Astrocyte of the spinal cord (primary cell): Measurements from ENCODE around the gene SMYD3.

Experiments used
- DNase-seq: peaks from one replicate; pipeline ENCODE4 v3.0.0; 2011; ENCODE audit warnings: low read depth, low spot score
- H3K4me3 ChIP-seq: 2 replicates; pipeline ENCODE4 v1.5.1; 2011; ENCODE audit warnings: low read depth, mild to moderate bottlenecking, low read length, moderate library complexity
- in situ Hi-C: cut with HindIII; loops from 2 replicates; pipeline ENCODE4 v1.10.0; 2017; ENCODE audit warnings: low sequenced_read_pairs
- TF ChIP-seq, protein P1 (sequence below): IDR thresholded peaks from 2 replicates; pipeline ENCODE4 v1.5.1; 2012; ENCODE audit warnings: low read depth, mild to moderate bottlenecking, low read length, inconsistent platforms

The SMYD3 gene

DNA sequence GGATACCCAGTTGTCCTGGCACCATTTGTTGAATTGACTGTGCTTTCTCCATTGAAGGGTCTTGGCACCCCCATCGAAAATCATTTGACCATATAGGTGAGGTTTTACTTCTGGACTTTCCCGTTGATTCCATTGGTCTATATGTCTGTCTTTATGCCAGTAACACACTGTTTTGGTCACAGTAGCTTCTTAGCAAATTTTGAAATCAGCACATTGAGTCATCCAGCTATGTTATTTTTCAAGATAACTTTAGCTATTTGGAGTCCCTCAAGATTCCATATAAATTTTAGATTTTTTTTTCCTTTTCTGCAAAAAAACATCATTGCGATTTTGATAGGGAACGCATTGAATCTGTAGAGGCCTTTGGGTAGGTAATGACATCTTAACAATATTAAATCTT, 235.6 kb downstream of the SMYD3 start:
- no peak overlapping the region for H3K4me3 ChIP-seq
- in situ Hi-C loops: no loop called here
- DNase-seq: no peak
- TF ChIP-seq, protein P1, sequence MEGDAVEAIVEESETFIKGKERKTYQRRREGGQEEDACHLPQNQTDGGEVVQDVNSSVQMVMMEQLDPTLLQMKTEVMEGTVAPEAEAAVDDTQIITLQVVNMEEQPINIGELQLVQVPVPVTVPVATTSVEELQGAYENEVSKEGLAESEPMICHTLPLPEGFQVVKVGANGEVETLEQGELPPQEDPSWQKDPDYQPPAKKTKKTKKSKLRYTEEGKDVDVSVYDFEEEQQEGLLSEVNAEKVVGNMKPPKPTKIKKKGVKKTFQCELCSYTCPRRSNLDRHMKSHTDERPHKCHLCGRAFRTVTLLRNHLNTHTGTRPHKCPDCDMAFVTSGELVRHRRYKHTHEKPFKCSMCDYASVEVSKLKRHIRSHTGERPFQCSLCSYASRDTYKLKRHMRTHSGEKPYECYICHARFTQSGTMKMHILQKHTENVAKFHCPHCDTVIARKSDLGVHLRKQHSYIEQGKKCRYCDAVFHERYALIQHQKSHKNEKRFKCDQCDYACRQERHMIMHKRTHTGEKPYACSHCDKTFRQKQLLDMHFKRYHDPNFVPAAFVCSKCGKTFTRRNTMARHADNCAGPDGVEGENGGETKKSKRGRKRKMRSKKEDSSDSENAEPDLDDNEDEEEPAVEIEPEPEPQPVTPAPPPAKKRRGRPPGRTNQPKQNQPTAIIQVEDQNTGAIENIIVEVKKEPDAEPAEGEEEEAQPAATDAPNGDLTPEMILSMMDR: no peak

DNA sequence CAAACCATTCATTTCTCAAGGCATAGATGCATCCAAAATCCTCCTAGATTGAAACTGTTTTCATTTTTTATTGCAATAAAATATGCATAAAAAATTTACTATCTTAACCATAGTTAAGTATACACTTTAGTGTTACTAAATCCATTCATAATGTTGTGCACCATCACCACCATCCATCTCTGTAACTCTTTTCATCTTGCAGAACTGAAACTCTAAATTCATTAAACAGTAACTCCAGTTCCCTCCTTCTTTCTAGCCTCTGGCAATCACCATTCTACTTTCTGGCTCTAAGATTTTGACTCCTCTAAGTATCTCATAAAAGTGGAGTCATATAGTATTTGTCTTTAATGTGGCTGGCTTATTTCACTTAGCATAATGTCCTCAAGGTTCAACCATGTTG, 236.8 kb downstream of the SMYD3 start:
- no peak overlapping the region for H3K4me3 ChIP-seq
- no peak for DNase-seq
- TF ChIP-seq, protein P1: no peak
- in situ Hi-C loops: no loop called here

DNA sequence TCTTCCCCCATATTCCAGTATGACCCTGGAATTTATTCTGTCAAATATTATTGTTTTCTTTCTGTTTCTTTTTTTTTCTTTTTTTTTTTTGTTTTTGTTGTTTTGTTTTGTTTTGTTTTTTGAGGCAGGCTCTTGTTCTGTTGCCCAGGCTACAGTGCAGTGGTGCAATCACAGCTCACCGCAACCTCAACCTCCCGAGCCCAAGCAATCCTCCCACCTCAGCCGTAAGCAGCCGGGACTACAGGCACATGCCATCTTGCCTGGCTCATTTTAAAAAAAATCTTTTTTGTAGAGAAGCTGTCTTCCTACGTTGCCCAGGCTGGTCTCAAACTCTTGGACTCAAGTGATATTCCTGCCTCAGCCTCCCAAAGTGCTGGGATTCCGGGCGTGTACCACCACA, 237.6 kb downstream of the SMYD3 start:
- TF ChIP-seq, protein P1: no peak
- in situ Hi-C loops: no loop called here
- no peak overlapping the region for H3K4me3 ChIP-seq
- DNase-seq: no peak

DNA sequence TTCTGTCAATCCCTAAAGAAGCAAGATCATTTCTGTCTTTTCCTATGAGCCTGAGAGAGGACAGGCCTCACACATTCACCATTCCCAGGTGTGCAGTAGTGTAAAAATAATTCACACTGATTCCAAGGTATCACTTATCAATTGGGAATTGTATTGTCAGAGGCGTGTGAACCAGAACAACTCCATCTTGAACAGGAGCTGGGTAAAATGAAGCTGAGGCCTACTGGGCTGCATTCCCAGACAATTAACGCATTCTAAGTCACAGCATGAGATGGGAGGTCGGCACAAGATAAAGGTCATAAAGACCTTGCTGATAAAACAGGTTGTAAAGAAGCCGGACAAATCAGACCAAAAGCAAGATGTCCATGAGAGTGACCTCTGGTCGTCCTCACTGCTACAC, 239.2 kb downstream of the SMYD3 start:
- no peak overlapping the region for H3K4me3 ChIP-seq
- in situ Hi-C loops: no loop called here
- no peak for DNase-seq
- TF ChIP-seq, protein P1: no peak

DNA sequence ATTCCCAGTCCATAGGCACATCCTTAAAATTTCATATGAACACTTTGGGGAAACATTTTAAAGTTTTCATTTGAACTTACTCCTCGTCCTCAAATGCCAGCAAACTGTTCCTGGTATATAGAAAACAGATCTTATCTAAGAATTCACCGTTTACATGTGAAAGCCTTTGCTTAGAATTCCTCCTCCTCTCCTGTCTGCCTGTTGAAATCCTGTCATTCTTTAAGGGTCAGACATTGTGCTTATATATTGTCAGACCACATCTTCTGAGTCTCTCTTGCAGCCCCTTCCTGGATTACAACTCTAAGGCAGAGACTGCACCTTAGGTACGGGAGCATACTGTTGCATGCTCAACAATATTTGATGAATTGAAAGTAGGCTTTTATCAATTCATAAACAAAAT, 239.7 kb downstream of the SMYD3 start:
- H3K4me3 ChIP-seq: no peak overlapping the region
- TF ChIP-seq, protein P1: no peak
- in situ Hi-C loops: no loop called here
- no peak for DNase-seq

GRCh38 chr1:246265481-246265880, 241.6 kb downstream of the SMYD3 start:
- TF ChIP-seq, protein P1: no peak
- H3K4me3 ChIP-seq: no peak overlapping the region
- no peak for DNase-seq
- in situ Hi-C loops: no loop called here

GRCh38 chr1:246262281-246262680, 244.8 kb downstream of the SMYD3 start:
- no peak overlapping the region for H3K4me3 ChIP-seq
- no peak for DNase-seq
- TF ChIP-seq, protein P1: no peak
- in situ Hi-C loops: no loop called here
